Epithelial cell of prostate (primary cell): ENCODE measurements around the gene SOBP.
"Not testable (repeated sequence)": the region's sequence is repeated elsewhere in the genome, so short reads cannot be mapped to it uniquely, and the experiment has no call there.

Experiments
- DNase-seq: peaks from one replicate; pipeline ENCODE4 v3.0.0-alpha.2; 2011; ENCODE audit warnings: low read depth, low spot score
- H3K27ac ChIP-seq: fragments of 450-650 bp; 2 replicates; pipeline ENCODE4 v1.5.1; 2017; ENCODE audit warnings: mild to moderate bottlenecking

Gene SOBP

GRCh38 chr6:107520706-107521105, 30.8 kb downstream of the SOBP start:
- H3K27ac ChIP-seq, DNase-seq: not testable (repeated sequence)

GRCh38 chr6:107523054-107523791, 33.3 kb downstream of the SOBP start:
- no peak for DNase-seq
- H3K27ac ChIP-seq = no peak overlapping the region

DNA sequence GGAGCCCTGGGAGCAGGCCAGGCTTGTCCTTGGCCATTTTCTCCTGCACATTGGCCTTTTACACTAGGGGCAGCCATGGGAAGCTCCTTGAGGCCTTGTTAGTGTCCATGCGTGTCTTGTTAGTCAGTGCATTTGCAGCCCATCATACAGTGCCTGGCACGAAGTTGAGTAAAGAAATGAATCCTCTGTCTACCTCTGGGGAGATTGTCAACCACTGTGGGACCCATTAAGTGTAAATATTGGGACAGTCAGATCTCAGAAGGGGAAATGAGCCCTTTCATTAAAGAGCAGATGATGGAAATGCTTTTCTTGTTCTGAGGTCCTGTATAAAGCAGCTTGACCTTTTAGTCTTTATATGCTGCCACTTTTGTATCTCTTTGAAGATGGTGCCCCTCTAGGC, 33.9 kb downstream of the SOBP start:
- no peak for DNase-seq
- no peak overlapping the region for H3K27ac ChIP-seq

GRCh38 chr6:107524626-107525025, 34.7 kb downstream of the SOBP start:
- H3K27ac ChIP-seq = no peak overlapping the region
- DNase-seq = no peak

DNA sequence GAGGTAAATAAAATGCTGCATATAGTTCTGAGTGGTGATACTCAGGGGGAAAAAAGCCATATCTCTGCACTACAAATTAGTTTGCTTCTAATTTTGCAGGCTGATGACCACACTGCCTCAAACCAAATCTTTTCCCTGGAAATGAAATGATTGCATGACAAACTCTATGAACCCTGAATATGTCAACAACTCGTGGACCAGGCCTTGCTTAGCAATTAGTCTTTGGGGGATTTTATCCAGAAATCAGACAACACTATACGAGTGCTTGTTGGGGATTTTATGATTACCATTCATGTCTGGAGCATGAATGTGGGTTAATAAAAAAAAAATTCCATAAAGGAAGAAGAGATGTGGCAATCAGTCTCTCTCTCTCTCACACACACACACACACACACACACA, 42.0 kb downstream of the SOBP start:
- DNase-seq = no peak
- H3K27ac ChIP-seq = no peak overlapping the region

- DNase-seq = no peak
- H3K27ac ChIP-seq = no peak overlapping the region
Measured at GRCh38 chr6:107532706-107533105, 42.8 kb downstream of the SOBP start.

GRCh38 chr6:107533415-107534059, 43.6 kb downstream of the SOBP start:
- H3K27ac ChIP-seq = no peak overlapping the region

DNA sequence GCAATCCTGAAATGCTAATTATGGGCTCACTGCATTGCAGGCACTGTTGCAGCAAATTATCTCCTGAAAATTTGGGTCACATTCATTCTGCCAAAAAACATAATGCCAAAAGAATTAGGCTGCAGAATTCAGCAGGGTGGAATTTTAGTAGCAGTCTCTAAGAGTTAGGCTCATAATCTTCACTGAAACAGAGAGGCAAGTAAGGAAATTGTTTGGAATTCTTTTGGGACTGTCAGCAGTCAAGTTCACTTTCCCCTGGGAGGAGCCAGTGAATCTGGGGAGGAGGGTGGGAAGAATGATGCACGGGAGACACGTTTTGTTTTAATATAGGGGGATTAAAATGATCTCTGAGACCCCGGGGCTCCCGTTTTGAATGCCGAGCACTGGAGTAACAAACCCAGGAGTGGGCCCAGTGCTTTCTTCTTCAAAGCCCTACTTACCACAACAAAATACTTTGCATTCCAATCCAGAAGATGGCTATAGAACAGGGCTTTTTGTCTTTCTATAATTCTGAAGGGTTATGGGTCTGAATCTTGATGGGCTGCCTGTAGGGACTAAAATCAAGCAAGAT, 44.7 kb downstream of the SOBP start:
- no peak for DNase-seq

More at GRCh38 chr6:107533415-107534059, 43.6 kb downstream of the SOBP start:
- no peak for DNase-seq

GRCh38 chr6:107535626-107536025, 45.7 kb downstream of the SOBP start:
- no peak overlapping the region for H3K27ac ChIP-seq
- no peak for DNase-seq

More for the DNA sequence above, 44.7 kb downstream of the SOBP start:
- H3K27ac ChIP-seq = no peak overlapping the region

GRCh38 chr6:107536180-107536961, 46.5 kb downstream of the SOBP start:
- DNase-seq = no peak
- H3K27ac ChIP-seq = no peak overlapping the region

- H3K27ac ChIP-seq = no peak overlapping the region
- DNase-seq = no peak
Measured at GRCh38 chr6:107537559-107537958, 47.6 kb downstream of the SOBP start.

DNA sequence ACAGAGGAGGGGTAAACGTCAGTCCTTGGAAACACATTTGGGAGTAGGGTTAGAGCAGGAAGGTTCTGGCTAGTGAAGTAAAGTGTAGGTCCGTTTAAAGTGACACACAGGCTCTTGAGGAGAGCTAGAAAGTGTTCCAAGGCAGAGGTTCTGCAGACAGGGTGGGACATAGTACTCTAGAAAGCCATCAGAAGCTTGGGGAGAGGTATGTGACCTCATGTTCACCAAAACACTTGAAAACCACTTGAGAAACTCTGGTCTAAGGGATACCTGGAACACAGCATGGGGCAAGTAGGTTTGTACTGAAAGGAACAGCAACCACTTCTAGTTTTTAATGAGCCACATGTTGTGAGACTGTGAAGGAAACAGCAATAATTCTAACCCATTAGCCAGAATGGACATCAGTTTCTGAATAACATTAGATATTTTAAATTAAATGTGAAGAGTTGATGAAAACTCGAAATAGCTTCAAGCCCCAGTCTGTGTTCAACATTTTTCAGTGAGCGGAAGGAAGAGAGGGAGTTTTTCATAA, 49.0 kb downstream of the SOBP start:
- DNase-seq = no peak
- H3K27ac ChIP-seq = no peak overlapping the region

- no peak for DNase-seq
- H3K27ac ChIP-seq = no peak overlapping the region
Measured at GRCh38 chr6:107539409-107539808, 49.5 kb downstream of the SOBP start.

- no peak for DNase-seq
- H3K27ac ChIP-seq = no peak overlapping the region
Measured at GRCh38 chr6:107539849-107540464, 50.0 kb downstream of the SOBP start.

DNA sequence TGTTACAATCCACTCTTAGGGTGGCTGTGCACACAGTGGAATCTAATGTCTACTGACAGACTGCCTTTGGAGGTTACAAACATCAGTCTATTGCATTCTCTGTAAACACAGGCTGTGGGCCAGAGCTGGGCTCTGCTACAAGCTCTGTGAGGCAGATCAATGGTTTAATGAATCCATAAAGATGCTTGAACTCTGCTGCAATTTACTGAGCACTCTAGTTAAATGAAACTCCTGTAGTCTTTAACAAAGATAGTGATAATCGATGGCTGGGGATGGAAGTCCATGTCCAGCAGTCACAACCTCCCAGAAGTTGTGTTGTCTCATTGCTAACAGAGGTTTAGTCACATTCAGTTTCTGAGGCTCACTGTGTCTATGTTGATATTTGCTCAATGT, 50.5 kb downstream of the SOBP start:
- DNase-seq = no peak
- no peak overlapping the region for H3K27ac ChIP-seq

DNA sequence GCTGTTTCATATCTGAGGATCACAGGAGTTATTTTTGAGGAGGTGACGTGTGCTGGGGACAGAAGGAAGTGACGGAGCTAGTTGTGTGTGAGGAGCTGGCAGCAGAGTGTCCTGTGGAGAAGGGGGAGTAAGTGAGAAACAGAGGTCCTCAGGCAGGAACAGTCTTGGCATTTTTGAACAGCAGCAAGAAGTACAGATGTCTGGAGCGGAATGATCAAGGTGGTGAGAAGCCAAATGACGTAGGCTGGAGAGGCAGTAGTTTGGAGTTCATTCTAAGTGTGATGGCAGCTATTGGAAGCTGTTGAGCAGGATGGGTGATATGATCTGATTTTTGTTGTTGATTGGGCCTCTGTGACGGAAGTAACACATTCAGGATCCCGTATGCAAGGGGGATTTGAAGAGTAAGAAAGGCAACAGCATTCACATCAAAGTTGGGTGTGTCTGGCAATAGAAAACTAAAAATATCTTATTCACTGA, 52.3 kb downstream of the SOBP start:
- DNase-seq = no peak
- H3K27ac ChIP-seq = no peak overlapping the region

DNA sequence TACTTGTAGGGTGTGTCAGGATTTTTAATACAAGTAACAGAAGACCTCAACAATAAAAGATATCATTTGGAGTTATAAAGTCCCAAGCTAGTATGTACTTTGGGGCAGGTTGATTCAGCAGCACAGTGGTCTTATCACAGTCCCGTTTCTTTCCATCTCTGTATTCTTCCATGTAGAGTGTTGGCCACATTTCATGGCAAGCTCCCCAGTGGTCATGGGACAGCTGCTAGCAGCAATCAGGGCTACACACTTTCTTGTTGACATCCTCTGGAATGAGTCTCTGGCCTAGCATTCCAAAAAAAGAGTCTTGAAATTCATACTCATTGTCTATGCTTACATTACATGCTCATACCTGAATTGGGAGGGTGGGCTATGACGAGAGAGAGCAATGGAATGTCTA, 53.2 kb downstream of the SOBP start:
- H3K27ac ChIP-seq = no peak overlapping the region
- no peak for DNase-seq

GRCh38 chr6:107543567-107543966, 53.6 kb downstream of the SOBP start:
- no peak overlapping the region for H3K27ac ChIP-seq
- no peak for DNase-seq

DNA sequence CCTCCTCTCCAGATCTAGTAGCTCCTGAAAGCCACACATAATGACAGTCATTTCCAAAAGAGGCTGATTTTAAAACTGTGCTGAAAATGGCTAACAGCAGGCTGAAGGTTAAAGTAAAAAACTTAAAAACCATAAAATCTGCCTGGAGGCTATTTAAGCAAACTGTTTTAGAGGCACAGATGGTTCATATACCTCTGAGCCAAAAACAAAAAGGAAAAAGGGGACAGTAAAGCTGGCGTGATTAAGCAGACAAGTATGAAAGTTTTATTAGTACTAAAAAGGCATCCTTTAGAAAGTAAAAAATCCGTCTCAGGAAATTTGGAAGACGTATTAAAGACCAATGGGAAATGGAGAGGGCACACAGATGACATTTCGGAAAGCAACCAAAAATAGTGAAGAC, 55.8 kb downstream of the SOBP start:
- no peak for DNase-seq
- H3K27ac ChIP-seq = no peak overlapping the region
